Daoy (cell line): ENCODE measurements around the gene NSMCE1. TPM values are rescaled to one million over a fixed set of nuclear protein-coding genes. Genes with fewer than 3 reads are reported as not detected.
"Not testable (repeated sequence)": the region's sequence is repeated elsewhere in the genome, so short reads cannot be mapped to it uniquely, and the experiment has no call there.

Experiments used
- DNase-seq: peaks from one replicate; pipeline ENCODE4 v3.0.0-alpha.2; 2015; ENCODE audit warnings: low read depth
- total RNA-seq: library from RNA; depleted of rRNA; stranded (reverse); fragments of >200 nt; shearing (Covaris generic); gene quantifications from 2 replicates; pipeline ENCODE4 v1.2.3, GENCODE V29; 2014

Gene NSMCE1
- total RNA-seq, 1 experiment from 2014 or later: 68.8 TPM

DNA sequence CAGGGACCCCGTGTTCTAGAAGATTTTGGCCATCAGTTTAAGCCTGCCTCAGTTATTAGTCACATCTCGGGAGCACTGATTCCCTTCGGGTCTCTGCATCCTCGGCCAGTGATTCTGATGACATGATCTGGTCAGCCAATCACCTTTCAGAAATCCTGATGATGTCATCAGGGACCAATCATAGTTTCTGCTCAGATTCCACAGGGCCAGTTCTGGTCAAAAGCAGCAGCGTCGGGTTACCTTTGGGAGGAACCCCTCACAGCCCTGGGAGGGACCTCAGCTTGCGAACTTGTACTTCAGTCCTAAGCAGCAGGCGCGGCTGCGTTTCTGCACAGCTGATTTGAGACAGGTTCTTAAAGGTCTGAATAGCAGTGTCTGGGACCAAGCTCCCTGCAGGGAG, 51.3 kb downstream of the NSMCE1 start:
- peak; percentile 19 for DNase-seq

DNA sequence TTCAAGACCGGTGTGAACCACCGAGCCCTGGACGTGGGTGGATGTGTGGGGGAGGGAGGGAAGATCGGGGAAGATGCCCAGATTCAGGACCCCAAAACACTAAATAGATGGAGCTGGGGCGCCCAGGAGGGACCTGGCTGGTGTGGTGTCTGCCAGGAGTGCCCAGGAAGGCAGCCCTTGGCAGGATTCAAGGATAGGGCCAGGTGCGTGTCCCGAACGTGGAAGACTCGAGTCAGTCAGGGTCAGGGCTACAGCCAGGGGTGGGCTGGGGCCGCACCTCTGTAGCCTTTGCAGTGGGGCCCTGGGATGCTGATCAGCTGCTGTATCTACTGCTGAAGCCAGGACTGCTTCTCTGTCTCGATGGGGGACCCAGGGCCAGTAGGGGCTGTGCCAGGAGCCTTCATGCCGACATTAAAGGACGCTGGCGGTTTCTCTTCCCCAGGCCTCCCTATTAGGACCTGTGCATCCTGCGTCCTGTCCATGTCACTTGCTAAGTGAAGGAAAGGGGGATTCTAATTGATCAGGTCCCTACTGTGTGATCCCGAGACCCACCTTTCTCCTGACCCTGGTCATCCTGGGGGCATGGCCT, 52.2 kb downstream of the NSMCE1 start:
- DNase-seq: no peak

DNA sequence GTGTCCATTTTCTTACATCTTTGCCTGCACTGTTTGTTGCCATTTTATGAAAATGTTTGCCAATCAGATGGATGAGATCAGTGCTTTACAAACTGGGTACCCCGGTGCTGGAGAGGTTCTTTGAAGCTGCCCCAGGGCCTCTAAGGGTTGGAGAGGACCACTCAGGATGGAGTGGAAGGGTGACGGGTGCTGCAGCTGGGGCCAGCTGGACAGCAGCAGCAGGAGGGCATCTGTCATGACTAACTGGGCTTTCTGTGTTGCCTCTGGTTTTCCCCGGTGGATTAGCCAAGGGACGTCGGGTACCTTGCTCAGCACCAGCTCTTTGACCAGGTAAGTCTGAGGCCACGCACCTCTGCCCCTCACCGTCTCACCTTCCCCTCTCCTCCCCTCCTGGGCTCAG, 52.9 kb downstream of the NSMCE1 start:
- no peak for DNase-seq

DNA sequence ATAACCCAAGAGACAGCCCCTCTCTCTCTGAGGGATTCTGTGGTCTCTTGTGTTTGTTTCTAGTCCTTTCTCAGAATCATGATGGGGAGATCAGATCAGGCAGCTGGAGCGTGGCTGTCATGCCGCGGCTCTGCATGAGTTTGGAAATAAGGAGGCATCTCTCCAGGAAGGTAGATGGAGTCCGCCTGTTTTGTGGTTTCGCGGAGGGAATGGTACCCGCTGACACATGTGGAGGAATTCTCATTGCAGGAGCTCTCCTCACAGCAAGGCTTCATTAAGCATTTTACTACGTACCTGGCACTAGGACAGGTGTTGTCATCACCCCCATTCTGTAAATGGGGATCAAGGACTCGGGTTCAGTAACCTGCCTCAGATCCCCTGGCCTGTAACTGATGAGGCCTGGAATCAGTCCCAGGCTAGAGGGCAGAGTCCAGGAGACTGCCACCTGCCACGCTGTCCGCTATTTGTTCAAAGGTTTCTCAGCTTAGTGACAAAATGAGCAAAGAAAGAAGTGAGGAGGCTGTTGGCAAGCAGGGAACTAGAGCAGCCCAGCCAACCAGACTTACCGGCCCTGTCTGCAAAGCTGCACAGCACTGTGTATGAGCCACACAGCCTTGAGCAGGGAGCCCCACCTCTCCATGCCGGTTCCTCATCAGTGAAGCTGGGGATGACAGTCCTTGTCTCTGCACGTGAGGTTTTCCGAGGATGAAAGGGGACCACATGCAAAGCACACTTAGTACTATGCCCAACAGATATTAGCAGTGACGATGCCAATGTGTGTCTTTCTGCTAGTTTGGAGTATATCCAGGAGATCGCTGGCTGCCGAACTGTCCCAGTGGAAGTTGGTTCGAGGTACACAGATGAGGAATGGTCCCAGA, 54.2 kb downstream of the NSMCE1 start:
- DNase-seq: no peak

DNA sequence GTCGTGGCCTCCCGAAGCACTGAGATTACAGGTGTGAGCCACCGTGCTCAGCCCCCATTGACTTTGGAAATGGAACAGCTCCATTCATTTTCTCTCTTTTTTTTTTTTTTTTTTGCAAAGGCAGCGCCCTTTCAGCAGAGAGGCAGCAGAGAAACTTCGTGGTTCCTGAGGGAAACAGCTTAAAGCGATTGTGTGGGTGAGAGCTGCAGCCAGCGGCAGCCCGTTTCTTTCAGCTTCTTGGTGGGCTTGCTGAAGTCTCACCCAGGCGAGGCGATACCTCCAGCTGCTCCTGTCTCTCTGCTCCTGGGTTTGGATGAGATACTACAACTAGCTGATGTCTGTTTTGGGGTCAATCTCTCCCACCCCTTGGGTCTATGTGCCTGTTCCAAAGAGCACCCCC, 57.5 kb downstream of the NSMCE1 start:
- DNase-seq: no peak

DNA sequence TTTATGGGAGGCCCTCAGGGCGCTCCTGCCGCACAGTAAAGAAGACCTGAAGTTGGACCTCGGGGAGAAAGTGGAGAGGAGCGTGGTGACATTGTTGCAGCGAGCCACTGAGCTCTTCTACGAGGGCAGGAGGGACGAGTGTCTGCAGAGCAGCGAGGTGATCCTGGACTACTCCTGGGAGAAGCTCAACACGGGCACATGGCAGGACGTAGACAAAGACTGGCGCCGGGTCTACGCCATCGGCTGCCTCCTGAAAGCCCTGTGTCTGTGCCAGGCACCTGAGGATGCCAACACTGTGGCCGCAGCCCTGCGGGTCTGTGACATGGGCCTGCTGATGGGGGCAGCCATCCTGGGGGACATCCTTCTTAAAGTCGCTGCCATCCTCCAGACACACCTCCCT, 58.4 kb downstream of the NSMCE1 start:
- DNase-seq: no peak

DNA sequence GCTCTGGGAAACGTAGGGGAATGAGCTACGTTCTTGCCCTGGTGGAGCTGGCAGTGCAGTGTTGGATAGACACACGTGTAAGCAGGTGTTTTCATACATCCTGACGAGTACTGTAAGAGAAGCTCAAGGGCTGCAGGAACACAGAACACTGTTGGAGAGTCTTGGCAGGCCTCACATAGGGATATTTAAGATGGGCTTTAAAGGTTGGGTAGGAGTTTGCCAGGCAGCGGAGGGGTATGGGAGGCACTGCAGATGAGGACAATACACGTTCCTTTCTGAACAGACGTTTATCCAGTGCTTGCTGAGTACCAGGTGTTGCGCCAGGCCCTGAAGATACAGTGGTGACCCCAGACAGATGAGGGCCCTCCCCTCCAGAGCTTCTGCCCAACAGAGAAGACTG, 59.0 kb downstream of the NSMCE1 start:
- DNase-seq: no peak

DNA sequence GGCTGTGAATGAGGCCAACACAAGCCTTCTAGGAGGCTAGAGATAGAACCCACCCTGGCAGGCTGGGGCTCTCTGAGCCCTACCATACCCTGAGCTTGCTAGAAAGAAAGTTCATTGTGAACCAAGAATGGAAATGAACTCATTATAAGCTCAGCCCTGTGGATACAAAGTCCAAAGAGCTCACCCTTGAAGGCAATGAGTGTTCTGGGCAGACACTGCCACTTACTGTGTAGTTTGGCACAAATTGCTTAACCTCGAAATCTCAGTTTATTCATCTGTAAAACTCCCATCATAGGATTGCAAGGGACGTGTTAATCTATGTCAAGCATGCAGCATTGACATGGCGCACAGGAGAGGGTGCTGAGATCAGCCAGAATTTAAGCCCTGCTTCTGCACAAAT, 59.8 kb downstream of the NSMCE1 start:
- DNase-seq: no peak

DNA sequence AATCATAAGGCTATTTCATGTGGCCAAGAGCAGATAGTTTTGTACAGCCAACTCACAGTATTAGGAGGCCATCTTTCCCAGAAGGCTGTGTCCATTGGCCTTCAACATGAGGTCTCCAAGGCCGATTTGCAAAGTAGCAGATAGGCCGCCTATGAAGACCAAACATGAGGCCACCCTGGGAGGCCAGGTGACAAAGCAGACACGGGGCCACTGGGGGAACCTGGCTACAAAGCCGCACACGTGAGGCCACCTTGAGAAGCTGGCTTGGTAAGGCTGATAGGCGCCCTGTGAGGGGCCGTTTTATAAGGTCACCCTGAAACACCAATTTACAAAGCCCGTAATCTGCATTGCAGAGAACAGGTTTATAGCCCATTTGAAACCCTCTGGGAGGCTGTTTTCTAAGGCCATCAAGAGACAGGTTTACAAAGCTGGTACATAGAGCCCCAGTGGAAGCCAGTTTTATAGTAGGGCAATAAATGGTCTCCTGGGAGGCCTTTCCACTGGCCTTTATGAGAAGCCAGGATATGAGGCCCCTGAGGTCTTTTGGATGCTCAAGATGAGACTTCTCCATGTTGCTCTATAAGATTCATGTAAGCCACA, 60.4 kb downstream of the NSMCE1 start:
- no peak for DNase-seq

DNA sequence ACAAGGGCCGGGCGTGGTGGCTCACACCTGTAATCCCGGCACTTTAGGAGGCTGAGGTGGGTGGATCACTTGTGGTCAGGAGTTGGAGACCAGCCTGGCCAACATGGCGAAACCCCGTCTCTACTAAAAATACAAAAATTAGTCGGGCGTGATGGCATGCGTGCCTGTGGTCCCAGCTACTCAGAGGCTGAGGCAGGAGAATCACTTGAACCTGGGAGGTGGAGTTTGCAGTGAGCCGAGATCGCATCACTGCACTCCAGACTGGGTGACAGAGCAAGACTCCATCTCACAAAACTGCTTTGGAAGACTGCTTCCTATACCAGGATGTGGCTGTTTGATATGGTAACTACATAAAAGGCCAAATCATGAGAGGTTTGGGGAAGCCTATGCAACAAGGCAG, 61.5 kb downstream of the NSMCE1 start:
- not testable (repeated sequence) for DNase-seq

DNA sequence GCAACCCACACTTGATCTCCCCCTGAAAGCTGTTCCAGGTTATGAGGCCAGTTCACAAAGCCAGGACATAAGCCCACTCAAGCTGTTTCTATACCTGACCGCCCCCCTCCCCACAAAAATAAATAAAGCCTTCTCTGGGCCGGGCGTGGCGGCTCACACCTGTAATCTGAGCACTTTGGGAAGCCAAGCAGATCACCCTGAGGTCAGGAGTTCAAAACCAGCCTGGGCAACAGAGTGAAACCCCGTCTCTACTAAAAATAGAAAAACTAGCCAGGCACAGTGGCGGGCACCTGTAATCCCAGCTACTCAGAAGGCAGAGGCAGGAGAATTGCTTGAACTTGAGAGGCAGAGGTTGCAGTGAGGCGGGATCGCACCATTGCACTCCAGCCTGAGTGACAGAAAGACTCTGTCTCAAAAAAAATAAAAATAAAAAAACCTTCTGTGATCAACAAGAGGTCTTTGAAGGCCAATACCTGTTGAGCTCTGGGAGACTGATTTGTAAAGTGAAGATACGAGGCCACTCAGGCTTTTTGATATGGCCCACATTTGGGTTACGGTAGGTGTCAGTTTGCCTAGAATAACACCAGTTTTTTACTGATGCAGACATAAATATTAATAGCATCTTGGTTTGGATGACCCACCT, 63.0 kb downstream of the NSMCE1 start:
- no peak for DNase-seq

DNA sequence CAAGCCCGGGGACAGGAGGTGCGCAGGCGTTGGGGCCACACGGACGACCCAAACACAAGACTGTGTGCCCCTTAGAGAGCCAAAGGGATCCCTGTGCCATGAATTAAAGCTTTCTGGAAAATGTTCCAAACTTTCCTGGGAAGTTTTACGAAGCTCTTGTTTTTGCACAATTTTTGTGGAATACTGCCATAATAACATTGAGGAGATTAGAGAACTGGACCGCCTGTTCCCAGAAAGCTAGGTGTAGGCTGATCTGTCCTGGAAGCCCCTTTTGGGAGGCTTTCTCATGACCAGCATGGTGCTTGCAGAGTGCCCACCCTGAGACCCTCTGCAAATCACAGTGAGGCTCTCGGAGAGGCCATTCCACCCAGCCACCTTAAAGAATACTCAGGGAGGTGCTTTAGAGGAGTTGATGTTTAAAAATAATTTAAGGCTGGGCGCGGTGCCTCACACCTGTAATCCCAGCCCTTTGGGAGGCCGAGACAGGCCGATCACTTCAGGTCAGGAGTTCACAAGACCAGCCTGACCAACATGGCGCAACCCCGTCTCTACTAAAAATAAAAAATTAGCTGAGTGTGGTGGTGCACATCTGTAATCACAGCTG, 64.2 kb downstream of the NSMCE1 start:
- no peak for DNase-seq

DNA sequence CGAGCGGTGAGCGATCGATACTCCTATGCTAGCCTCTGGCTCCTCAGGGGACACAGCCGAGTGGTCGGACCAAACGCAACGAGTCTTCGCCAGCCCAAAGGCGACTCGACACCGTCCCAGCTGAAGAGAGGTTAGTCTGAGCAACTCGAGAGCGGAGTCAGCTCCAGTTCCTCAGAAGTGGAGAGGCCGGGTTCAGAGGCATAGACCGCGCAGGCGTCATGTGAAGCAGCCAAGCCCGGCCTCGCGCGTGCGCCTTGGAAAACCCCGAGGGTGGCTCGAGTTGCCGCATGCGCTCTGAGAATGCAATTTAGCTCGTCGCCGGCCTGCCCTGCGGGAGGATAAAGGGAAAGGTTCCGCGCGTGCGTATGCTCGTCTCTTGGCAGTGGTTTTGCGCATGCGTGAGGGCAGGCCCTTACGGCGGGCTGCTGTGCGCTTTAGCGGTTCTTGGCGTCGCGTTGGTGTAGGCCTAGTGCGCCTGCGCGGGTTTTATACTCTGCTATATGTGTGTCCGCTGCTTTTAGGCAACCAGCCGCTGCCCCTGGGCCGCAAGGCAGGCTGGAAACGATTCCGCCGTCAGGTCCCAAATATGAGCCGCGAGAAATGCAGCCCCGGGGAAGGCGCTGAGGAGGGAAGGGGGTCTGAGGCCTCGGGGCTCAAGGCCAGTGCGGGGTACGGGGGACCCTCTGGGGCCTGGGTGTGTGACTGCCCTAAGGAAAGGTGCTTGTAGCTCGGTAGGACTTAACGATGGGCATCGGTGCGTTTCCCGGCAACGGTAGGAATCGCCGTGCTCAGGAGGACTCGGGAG, 64.9 kb downstream of the NSMCE1 start, which contains the start of gene KDM8:
KDM8 (plus strand) TSS at position 20 of the 805 bp plus-strand sequence. CDS start 6,598 bp downstream, outside the sequence.
- peak; percentile 99 for DNase-seq

DNA sequence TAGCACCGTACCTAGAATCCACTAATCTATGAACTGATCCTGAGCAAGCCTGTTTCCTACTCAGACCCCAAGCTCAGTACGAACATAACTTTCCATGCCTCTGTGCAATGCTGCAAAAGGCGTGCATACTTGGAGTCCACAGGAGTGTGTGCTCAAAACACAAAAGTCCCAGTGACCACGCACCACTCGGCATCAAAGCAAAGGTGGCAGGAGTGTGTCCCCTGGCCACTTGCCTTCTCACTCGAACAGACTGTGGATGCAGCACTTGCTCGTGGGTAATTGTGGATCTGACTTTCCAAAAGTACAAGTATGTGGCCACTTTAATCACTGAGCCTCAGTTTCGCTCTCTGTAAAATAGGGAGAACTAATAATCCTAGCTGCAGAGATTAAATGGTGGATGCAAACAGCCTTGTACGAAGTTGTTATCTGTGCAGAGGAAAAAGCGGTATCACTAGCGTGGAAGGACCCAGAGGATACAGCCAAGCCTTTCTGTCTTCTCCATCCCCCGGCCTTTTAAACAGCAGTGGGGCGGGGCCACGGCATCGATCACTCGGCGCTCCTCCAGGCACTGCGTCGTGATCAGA, 65.6 kb downstream of the NSMCE1 start:
- peak; percentile 91 for DNase-seq

DNA sequence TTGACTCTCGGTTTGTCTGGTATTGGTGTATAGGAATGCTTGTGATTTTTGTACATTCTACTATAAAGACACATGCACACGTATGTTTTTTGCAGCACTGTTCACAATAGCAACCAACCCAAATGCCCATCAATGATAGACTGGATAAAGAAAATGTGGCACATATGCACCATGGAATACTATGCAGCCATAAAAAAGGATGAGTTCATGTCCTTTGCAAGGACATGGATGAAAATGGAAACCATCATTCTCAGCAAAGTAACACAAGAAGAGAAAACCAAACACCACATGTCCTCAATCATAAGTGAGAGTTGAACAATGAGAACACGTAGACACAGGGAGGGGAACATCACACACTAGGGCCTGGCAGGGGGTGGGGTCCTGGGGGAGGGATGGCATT, 67.7 kb downstream of the NSMCE1 start:
- not testable (repeated sequence) for DNase-seq

DNA sequence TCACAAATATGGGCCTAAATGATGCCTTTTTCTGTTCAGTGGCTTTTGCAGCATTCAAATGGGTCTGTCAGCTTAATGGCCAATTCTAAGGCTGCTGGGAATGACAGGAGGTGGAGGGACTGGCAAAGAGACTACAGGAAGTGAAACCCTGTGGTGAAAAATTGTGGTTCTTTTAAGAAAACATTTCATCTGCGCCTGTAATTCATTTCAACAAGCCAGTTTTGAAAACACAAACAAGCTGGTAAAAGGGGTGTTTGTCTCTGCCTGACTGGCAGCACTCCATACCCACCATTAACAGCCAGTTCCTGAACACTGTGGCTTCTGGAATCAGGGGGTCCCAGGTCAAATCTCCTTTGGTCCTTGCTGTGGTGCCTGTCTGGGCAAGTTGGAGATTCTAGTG, 68.8 kb downstream of the NSMCE1 start:
- DNase-seq: peak; percentile 20

DNA sequence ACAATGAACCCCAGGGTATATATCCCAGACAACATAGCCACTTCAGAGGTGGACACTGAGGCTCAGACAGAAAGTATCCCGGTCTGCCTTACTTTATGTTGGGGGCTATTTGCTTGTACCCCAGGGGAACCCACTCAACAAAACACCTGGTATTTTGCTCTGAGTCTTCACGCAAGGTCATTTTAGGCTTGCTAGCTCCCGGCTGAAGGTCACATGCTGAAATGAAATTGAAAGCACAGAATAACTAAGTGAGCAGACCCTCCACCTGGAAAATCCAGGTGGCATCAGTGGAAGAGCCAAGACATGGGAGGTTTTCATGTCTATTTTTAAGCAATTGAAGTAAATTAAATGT, 69.4 kb downstream of the NSMCE1 start:
- DNase-seq: no peak

DNA sequence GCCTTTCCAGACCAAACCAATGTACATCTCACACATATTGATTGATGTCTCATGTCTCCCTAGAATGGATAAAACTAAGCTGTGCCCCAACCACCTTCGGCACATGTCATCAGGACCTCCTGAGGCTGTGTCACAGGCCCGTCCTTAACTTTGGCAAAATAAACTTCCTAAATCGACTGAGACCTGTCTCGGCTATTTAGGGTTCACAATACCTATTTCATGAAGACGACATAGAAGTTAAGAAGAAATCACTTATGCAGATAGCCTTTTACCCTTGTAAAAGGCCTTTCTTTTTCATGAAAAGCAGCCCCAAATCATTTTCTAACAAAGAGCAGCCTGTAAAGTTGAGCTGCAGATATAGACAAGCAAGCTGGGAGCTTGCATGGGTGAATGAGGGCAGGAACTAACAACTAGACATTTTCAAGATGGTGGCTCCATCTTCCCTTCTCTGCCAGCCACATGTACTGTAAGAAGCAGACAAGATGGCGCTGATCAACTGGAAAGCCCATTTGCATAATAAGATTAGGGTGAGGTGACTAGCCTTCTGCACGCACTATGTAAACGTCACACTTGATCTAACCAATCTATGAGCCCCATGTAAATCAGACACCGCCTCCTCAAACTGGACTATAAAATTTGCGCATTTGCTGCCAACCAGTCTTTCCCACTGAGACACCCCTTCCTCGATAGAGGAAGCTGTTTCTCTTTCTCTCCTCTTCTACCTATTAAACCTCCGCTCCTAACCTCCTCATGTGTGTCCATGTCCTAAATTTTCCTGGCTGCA, 69.9 kb downstream of the NSMCE1 start:
- no peak for DNase-seq

DNA sequence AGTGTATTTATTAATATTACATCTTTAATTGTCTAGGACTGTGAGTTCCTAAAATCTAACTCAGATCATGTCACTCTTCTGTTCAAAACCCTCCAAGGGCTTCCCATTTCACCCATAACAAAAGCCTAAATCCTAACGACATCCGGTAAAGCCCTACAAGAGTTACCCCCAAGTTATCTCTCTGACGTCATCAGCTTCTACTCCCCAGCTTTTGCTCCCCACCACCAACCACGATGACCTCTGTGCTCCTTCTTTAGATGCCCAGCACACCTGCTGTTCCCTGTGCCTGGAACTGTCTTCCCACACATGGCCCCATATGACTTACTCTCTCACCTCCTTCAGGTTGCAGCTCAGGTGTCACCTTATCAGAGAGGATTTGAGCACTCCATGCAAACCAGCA, 71.6 kb downstream of the NSMCE1 start:
- no peak for DNase-seq
